IPS DF 6.9 (cell line): ENCODE data around the gene TBC1D3H.
"Not testable (repeated sequence)": the region's sequence is repeated elsewhere in the genome, so short reads cannot be mapped to it uniquely, and the experiment has no call there.

Experiments used
- DNase-seq: peaks from one replicate; pipeline ENCODE4 v3.0.0-alpha.2; 2013; ENCODE audit warnings: low read depth, low spot score
- H3K27ac ChIP-seq: one replicate; pipeline ENCODE4 v1.5.1; 2013; ENCODE audit warnings: low read length, control low read depth
- H3K27me3 ChIP-seq: 2 replicates; pipeline ENCODE4 v1.6.1; 2013; ENCODE audit warnings: mild to moderate bottlenecking, low read length; ENCODE audit not compliant: control insufficient read depth, insufficient read depth
- H3K36me3 ChIP-seq: 2 replicates; pipeline ENCODE4 v1.6.1; 2013; ENCODE audit warnings: low read length; ENCODE audit not compliant: control insufficient read depth, insufficient read depth
- H3K4me1 ChIP-seq: 2 replicates; pipeline ENCODE4 v1.6.1; 2013; ENCODE audit warnings: low read length; ENCODE audit not compliant: control insufficient read depth, insufficient read depth
- H3K4me3 ChIP-seq: 2 replicates; pipeline ENCODE4 v1.5.1; 2013; ENCODE audit warnings: mild to moderate bottlenecking, low read length
- H3K9me3 ChIP-seq: 2 replicates; pipeline ENCODE4 v1.6.1; 2013; ENCODE audit warnings: low read length, inconsistent platforms; ENCODE audit not compliant: control insufficient read depth, insufficient read depth
- WGBS: extraction: QIAGEN DNeasy Blood & Tissue Kit; methylation state at CpG from one replicate; pipeline ENCODE4 v1.1.7; 2013; ENCODE audit warnings: mixed read lengths, missing lambda C conversion rate; ENCODE audit not compliant: insufficient read length, insufficient coverage; 5-methylcytosine and 5-hydroxymethylcytosine counted together

TBC1D3H gene

DNA sequence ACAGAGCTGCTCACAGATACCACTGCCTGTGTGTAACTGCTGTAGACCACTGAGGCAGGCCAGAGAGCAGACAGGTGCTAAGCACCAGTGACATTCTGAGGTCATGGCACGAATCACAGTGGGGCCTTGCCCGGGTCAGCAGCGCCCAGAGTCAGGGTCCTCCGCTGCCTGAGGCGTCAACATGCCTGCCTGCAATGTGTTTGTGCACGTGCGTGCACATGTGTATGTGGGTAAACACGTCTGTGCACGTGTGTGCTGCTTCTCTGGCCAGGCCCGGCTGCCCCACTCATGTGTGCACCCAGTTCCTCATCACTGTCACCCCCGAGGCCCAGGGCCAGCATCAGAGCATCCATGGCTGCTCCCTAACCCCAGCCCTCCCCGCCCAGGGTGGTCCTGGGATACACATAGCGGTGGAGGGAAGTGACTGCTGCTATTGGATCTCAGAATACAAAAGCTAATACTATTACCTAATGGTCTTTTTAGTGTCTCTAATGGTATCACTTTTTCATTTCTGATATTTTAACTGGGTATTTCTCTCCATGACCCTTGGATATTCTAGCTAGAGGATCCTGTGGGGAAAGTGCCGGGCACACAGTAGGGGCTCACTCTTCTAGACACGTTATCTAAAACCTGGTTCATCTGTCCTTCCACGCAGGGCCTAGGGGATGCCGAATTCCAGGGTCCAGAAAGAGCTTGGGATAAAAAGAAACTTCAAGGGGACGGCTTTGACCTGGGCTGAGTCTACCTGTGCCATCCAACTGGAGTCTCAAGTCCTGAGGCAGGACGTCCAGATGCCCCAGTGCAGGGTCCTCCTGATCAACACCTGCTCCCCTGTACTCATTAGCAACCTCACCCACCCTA lies at the start of gene TBC1D3H:
Gene TBC1D3H (minus strand): TSS at position 51 of the 861 bp plus-strand sequence. CDS start 1,540 bp downstream, outside the sequence.
- not testable (repeated sequence) for DNase-seq, H3K27ac ChIP-seq, H3K4me3 ChIP-seq, H3K9me3 ChIP-seq, H3K27me3 ChIP-seq, H3K36me3 ChIP-seq, H3K4me1 ChIP-seq
- no CpG with 5 or more reads among the region's 19 CpGs for WGBS

DNA sequence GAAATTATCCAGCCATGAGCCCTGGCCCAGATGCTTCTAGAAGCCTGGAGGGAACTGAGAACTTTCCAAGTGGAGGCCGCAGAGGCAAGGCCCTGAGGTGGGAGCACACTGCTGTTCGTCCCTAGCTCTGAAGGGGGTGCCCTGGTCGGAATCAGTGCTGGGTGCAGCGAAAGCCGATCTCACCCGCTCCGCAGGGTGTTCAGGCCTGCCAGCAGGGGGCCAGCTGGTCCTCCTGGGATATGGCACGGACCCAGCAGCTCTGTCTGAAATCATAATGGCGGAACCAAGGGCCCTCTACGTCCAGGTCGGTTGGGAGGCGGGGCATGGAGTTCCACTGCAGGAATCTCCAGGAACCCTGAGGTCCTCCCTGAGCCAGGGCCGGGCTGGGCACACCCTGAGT lies 40.7 kb upstream of the TBC1D3H start:
- no CpG with 5 or more reads among the region's 13 CpGs for WGBS

DNA sequence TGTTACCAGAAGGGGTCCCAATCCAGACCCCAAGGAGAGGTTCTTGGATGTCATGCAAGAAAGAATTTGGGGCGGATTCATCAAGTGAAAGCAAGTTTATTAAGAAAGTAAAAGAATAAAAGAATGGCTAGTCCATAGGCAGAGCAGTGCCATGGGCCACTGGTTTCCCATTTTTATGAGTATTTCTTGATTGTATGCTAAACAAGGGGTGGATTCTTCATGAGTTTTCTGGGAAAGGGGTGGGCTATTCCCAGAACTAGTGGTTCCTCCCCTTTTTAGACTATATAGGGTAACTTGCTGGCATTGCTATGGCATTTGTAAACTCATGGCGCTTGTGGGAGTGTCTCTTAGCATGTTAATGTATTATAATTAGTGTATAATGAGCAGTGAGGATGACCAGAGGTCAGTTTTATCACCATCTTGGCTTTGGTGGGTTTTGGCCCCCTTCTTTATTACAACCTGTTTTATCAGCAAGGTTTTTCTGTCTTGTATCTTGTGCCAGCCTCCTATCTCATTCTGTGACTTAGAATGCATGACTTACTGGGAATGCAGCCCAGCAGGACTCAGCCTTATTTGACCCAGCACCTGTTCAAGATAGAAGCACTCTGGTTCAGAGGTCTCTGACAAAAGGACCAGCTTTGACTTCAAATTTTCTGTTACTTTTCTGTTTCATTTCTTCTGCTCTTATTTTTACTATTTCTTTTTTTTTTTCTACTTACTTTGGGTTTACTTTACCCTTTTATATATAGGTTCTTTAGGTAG lies 27.1 kb upstream of the TBC1D3H start:
- WGBS = no CpG with 5 or more reads among the region's 2 CpGs

More for the DNA sequence above, 40.7 kb upstream of the TBC1D3H start:
- not testable (repeated sequence) for H3K27ac ChIP-seq, H3K36me3 ChIP-seq, H3K4me3 ChIP-seq, H3K27me3 ChIP-seq, H3K4me1 ChIP-seq, DNase-seq, H3K9me3 ChIP-seq

DNA sequence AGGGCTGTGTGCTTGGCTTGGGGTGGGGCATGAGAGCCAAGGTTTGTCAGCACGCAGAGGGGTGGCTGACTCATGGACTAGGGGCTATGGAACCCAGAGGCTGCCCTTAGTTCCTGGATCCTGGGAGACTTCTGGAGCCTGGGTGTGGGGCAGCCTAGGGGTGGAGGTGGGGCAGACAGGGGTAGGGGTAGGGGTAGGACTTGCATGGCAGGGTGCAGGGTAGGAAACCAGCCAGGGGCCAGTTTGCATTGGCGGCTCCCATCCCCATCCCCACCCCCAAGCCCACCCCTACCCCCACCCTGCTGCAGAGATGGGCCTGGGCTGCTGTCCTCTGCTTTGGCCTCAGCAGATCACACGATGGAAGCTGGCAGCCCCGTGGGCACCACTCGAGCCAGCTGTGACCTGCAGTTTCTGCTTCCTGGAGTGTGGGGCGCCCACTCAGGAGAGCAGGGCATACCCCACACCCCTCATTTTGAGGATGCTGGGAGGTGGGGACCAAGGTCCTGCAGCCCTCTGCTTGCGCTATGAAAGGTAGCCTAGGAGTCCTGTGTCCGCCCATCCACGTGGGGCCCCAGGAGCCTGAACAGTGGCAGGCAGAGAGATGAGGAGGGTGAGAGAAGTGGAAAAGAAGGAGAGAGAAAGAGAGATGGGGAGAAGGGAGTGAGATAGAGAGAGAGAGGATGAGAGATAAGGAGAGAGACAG lies 2.9 kb upstream of the TBC1D3H start:
- not testable (repeated sequence) for DNase-seq, H3K4me1 ChIP-seq, H3K27me3 ChIP-seq, H3K36me3 ChIP-seq, H3K9me3 ChIP-seq, H3K27ac ChIP-seq, H3K4me3 ChIP-seq
- no CpG with 5 or more reads among the region's 9 CpGs for WGBS

More for the DNA sequence above, 27.1 kb upstream of the TBC1D3H start:
- not testable (repeated sequence) for H3K4me3 ChIP-seq, DNase-seq, H3K27me3 ChIP-seq, H3K27ac ChIP-seq, H3K36me3 ChIP-seq, H3K4me1 ChIP-seq, H3K9me3 ChIP-seq

DNA sequence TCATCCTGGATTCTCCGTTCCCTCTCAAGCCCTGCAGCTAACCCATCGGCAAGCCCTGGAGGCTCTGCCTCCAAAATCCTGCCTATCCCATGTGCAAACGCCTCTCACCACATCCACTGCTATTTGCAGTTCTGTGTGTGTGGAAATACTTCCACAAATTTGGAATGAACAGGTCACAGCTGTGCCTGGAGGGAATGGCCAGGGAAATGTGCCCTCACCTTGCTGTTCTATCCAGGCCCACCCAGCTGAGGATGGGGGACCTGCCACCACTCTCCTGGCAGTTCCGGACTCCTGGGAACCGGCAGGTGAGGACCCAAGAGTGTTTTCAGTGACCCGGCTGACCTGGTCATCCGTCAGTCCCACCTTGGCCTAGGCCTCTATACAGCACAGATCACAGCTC lies 12.3 kb downstream of the TBC1D3H start:
- H3K4me1 ChIP-seq, H3K4me3 ChIP-seq, H3K27ac ChIP-seq, H3K9me3 ChIP-seq, H3K27me3 ChIP-seq, H3K36me3 ChIP-seq, DNase-seq: not testable (repeated sequence)
- WGBS = no CpG with 5 or more reads among the region's 7 CpGs

DNA sequence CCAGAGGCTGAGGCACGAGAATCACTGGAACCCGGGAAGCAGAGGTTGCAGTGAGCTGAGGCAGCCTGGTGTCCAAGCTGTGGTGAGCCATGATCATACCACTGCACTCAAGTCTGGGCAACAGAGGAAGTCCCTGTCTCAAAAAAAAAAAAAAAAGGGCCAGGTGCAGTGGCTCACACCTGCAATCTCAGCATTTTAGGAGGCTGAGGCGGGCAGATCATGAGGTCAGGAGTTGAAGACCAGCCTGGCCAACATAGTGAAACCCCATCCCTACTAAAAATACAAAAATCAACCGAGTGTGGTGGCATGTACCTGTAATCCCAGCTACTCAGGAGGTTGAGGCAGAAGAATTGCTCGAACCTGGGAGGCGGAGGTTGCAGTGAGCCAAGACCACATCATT lies 25.7 kb downstream of the TBC1D3H start:
- DNase-seq, H3K36me3 ChIP-seq, H3K4me3 ChIP-seq, H3K27ac ChIP-seq, H3K4me1 ChIP-seq, H3K9me3 ChIP-seq, H3K27me3 ChIP-seq: not testable (repeated sequence)
- no CpG with 5 or more reads among the region's 6 CpGs for WGBS
